IPS-20b (cell line): ENCODE results near the gene STKLD1.
A peak's percentile ranks its signal among the peaks of the same experiment; 100 is the strongest.
"Not testable (repeated sequence)": the region's sequence is repeated elsewhere in the genome, so short reads cannot be mapped to it uniquely, and the experiment has no call there.

Experiments used
- H3K27ac ChIP-seq: one replicate; pipeline ENCODE4 v1.5.1; 2013; ENCODE audit warnings: low read length
- H3K27me3 ChIP-seq: 2 replicates; pipeline ENCODE4 v1.6.1; 2013; ENCODE audit warnings: mild to moderate bottlenecking, low read length, inconsistent platforms; ENCODE audit not compliant: insufficient read depth
- H3K36me3 ChIP-seq: 2 replicates; pipeline ENCODE4 v1.6.1; 2013; ENCODE audit warnings: low read depth, mild to moderate bottlenecking, inconsistent platforms, low read length, moderate library complexity; ENCODE audit not compliant: insufficient read depth
- H3K4me1 ChIP-seq: 2 replicates; pipeline ENCODE4 v1.6.1; 2013; ENCODE audit warnings: mild to moderate bottlenecking, control low read depth, inconsistent platforms, low read length, moderate library complexity; ENCODE audit not compliant: insufficient read depth
- H3K4me3 ChIP-seq: 2 replicates; pipeline ENCODE4 v1.5.1; 2013; ENCODE audit warnings: mild to moderate bottlenecking, low read length, inconsistent platforms
- H3K9ac ChIP-seq: 2 replicates; pipeline ENCODE4 v1.6.1; 2013; ENCODE audit warnings: low read depth, mild to moderate bottlenecking, inconsistent platforms, low read length, moderate library complexity
- H3K9me3 ChIP-seq: 2 replicates; pipeline ENCODE4 v1.6.1; 2013; ENCODE audit warnings: mild to moderate bottlenecking, low read depth, low read length, inconsistent platforms; ENCODE audit not compliant: insufficient read depth

STKLD1 gene

DNA sequence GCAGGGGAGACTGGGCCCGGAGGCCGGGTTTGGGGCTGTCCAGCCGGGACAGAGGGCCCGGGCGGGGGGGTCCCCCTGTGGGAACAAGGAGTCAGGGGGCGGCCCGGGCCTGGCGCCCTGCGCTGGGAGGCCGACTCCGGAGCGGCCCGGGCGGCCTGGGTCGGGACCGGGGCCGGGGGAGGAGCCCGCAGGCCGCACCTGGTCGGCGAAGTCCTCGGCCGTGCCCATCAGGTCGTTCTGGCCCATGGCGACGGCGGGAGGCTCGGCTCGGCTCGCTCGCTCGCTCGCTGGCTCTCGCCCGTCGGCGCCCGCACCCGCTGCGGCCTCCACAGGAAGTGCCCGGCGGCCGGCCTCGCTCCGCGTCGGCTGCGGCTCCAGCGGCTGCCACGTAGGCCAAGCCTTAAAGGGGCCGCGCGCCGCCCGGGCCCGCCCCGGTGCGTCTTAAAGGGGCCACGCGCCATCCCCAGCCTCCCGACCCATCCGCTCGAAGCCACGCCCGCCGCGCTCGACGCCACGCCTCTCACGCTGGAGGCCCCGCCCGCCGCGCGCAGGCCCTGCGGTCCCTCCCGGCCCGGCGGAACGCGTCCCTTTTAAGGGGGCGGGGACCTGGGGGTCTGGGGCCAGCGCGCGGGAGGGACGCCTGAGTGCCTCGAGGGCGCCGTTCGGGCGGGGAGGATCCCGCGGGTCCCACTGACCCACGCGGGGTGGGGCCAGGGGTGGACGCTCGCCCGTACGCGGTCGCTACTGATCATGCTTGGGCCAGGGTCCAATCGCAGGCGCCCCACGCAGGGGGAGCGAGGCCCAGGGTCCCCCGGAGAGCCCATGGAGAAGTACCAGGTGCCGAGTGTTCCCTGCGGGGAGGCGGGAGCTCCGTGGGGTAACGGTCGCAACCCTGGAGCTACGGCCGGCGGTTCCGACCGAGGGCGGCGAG is at the start of gene STKLD1, which contains the start of gene SURF4:
Gene STKLD1 (plus strand): TSS at position 643 of the 931 bp plus-strand sequence. CDS start 108 bp downstream, at position 751.
Gene SURF4 (minus strand): TSS at position 337 of the 931 bp plus-strand sequence. CDS start 91 bp downstream, at position 246.
- Histone ChIP-seq H3K27ac (no peak within 1 kb of the TSS), H3K27me3 (peaks cover 11% of the 10 kb centered on the region), H3K36me3 (peaks cover 22% of the 10 kb centered on the region), H3K9me3 (no peaks in the 10 kb centered on the region), H3K4me3 (peak within 1 kb of the TSS; percentile 90), H3K9ac (peak within 1 kb of the TSS; percentile 77), H3K4me1 (peaks cover 4% of the 10 kb centered on the region)

GRCh38 chr9:133327021-133327420 is 49.1 kb upstream of the STKLD1 start:
- not testable (repeated sequence) for H3K27ac ChIP-seq, H3K9ac ChIP-seq, H3K27me3 ChIP-seq, H3K4me1 ChIP-seq, H3K4me3 ChIP-seq
- Histone ChIP-seq H3K9me3 (peaks cover 14% of the 10 kb centered on the region), H3K36me3 (peaks cover 24% of the 10 kb centered on the region)

DNA sequence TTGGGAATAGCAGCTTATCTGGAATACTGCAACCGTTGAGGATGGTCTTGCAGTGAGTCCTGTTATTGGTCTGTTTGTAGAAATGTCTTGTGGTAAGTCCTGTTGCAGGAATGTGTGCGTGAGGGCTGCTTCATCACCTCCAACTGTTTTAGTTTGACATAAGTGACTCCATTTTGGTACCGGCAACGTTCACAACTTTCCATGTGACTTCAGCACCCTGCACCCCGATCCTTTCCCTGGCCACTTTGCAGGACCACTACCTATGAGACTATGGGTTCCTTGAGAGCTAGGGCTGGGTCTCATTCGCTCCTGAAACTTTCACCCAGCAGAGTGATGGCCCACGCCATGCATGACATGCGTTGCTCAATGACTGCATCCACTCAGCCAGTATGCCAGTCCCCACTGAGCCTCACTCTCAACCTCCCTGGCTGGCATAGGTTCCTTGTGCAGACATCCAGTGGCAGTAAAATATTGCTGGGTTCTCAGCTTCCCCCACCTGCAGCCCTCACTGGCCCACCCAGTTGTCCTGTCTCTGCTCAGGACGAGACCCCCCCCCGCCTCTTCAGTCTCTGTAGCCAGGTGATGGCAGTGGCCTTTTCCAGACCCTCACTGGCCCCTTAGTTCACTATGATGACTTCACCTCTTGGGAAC is 48.2 kb upstream of the STKLD1 start:
- Histone ChIP-seq H3K36me3 (peaks cover 33% of the 10 kb centered on the region), H3K4me1 (no peaks in the 10 kb centered on the region), H3K9me3 (peaks cover 14% of the 10 kb centered on the region), H3K27me3 (no peaks in the 10 kb centered on the region), H3K9ac (no peak overlapping the region), H3K4me3 (no peak overlapping the region), H3K27ac (no peak overlapping the region)

GRCh38 chr9:133329306-133330156 is 46.6 kb upstream of the STKLD1 start:
- H3K36me3 ChIP-seq = peaks cover 49% of the 10 kb centered on the region
- H3K27ac ChIP-seq, H3K4me1 ChIP-seq, H3K9me3 ChIP-seq, H3K9ac ChIP-seq, H3K27me3 ChIP-seq, H3K4me3 ChIP-seq: not testable (repeated sequence)

GRCh38 chr9:133331221-133331620 is 44.9 kb upstream of the STKLD1 start:
- H3K36me3 ChIP-seq = peaks cover 51% of the 10 kb centered on the region
- H3K4me1 ChIP-seq = peaks cover 7% of the 10 kb centered on the region; the same call in 1 of the 2 replicates
- no peak overlapping the region for H3K27ac ChIP-seq
- H3K9me3 ChIP-seq = no peaks in the 10 kb centered on the region
- H3K9ac ChIP-seq = no peak overlapping the region
- H3K4me3 ChIP-seq = no peak overlapping the region
- H3K27me3 ChIP-seq = no peaks in the 10 kb centered on the region

DNA sequence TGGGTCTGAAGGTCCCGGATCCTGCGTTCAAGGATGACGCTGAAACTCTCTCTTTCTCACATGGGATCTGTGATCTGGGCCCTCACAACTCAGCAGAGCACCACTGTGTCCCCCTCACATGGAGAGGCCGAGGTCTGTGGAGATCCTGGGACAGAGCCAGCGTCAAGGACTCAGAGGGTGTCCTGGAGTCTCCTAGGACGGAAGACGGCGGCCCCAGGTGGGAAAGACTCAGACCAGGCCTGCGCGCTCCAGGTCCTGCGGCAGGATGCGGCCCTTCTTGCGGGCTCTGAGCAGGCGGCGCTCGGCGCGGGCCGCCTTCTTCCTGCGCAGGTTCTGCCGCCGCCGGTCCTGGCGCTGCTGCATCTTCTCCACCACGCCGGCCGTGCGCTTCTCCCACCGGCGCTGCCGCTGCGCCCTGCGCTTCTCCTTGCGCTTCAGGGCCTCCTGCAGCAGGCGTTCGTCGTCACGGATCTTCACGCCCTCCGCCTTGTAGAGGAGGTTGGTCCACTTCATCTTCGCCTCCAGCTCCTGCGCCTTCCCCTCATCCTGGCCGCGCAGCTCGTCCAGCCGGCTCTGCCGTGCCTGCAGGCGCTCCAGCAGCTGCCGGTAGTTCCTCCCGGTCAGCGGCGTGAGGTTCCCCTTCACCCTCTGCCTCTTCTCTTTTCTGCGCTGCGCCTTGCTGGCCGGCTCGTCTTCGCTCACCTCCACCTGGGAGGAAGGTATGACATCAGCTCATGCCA is 44.4 kb upstream of the STKLD1 start:
- no peak overlapping the region for H3K4me3 ChIP-seq
- peaks cover 51% of the 10 kb centered on the region for H3K36me3 ChIP-seq
- no peak overlapping the region for H3K27ac ChIP-seq
- H3K9me3 ChIP-seq = no peaks in the 10 kb centered on the region
- no peaks in the 10 kb centered on the region for H3K27me3 ChIP-seq
- peaks cover 7% of the 10 kb centered on the region; the same call in 1 of the 2 replicates for H3K4me1 ChIP-seq
- H3K9ac ChIP-seq = no peak overlapping the region

- no peak overlapping the region for H3K9ac ChIP-seq
- H3K4me3 ChIP-seq = no peak overlapping the region
- H3K9me3 ChIP-seq = no peaks in the 10 kb centered on the region
- H3K36me3 ChIP-seq = peaks cover 51% of the 10 kb centered on the region
- H3K27me3 ChIP-seq = no peaks in the 10 kb centered on the region
- H3K4me1 ChIP-seq = peaks cover 7% of the 10 kb centered on the region; the same call in 1 of the 2 replicates
- H3K27ac ChIP-seq = no peak overlapping the region
Observed at GRCh38 chr9:133332381-133332730, 43.8 kb upstream of the STKLD1 start.

GRCh38 chr9:133333011-133333410 is 43.2 kb upstream of the STKLD1 start:
- H3K27me3 ChIP-seq = no peaks in the 10 kb centered on the region
- H3K27ac ChIP-seq = no peak overlapping the region
- no peaks in the 10 kb centered on the region for H3K9me3 ChIP-seq
- H3K9ac ChIP-seq = no peak overlapping the region
- H3K4me3 ChIP-seq = no peak overlapping the region
- peaks cover 51% of the 10 kb centered on the region for H3K36me3 ChIP-seq
- peaks cover 7% of the 10 kb centered on the region; the same call in 1 of the 2 replicates for H3K4me1 ChIP-seq

- no peak overlapping the region for H3K27ac ChIP-seq
- no peaks in the 10 kb centered on the region for H3K27me3 ChIP-seq
- H3K4me1 ChIP-seq = peaks cover 7% of the 10 kb centered on the region; the same call in 1 of the 2 replicates
- no peaks in the 10 kb centered on the region for H3K9me3 ChIP-seq
- H3K36me3 ChIP-seq = peaks cover 52% of the 10 kb centered on the region
- H3K4me3 ChIP-seq = no peak overlapping the region
- no peak overlapping the region for H3K9ac ChIP-seq
Observed at GRCh38 chr9:133333566-133333965, 42.6 kb upstream of the STKLD1 start.

GRCh38 chr9:133334161-133334560 is 42.0 kb upstream of the STKLD1 start:
- Histone ChIP-seq H3K27ac (no peak overlapping the region), H3K36me3 (peaks cover 58% of the 10 kb centered on the region), H3K27me3 (no peaks in the 10 kb centered on the region), H3K9ac (peak overlapping the region; percentile 84), H3K9me3 (no peaks in the 10 kb centered on the region), H3K4me1 (peaks cover 7% of the 10 kb centered on the region; the same call in 1 of the 2 replicates), H3K4me3 (peak overlapping the region; percentile 92)

GRCh38 chr9:133334888-133335287 is 41.3 kb upstream of the STKLD1 start:
- peaks cover 62% of the 10 kb centered on the region for H3K36me3 ChIP-seq
- peak overlapping the region; percentile 92 for H3K4me3 ChIP-seq
- H3K9ac ChIP-seq = peak overlapping the region; percentile 84
- not testable (repeated sequence) for H3K27me3 ChIP-seq, H3K27ac ChIP-seq, H3K4me1 ChIP-seq, H3K9me3 ChIP-seq
